ENCODE results near the gene ENPP3.

ENPP3 gene

GRCh38 chr6:131638013-131638412, 911 bp downstream of the ENPP3 start:
- H3K27me3 ChIP-seq, result peaks cover 7% of the 10 kb centered on the region
- no peaks in the 10 kb centered on the region for H3K36me3 ChIP-seq
- H3K27ac ChIP-seq, result no peak overlapping the region
- no peak for TF ChIP-seq CTCF (IDR thresholded peaks at IDR 0.05)
- no peaks in the 10 kb centered on the region for H3K9me3 ChIP-seq
- H3K4me3 ChIP-seq (ENCODE audit: low read depth in 1 of 2, low read length in 1 of 2), result no peak overlapping the region
- H3K4me1 ChIP-seq (ENCODE audit: control insufficient read depth in 1 of 2, insufficient read depth in 1 of 2, low read depth in 1 of 2, low read length in 1 of 2), result no peaks in the 10 kb centered on the region

DNA sequence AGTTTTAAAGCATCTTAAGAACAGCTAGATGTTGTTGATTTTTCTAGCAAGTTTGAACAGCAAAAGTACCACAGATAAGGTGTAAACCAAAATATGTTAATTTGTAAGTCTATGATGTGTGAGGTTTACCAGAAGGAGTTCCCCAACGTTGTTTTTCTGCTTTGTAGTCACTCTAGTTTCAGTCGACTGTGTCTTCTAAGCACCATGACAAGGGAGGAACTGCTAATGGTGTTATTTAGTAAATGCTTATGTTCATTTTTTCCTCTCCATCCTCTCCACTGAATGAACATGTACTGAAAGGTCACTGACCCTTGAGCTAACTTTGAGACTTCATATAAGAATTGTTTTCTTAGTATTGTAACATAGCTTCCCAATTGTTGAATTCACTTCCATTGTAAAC, 3.0 kb downstream of the ENPP3 start:
- Histone ChIP-seq H3K27ac (no peak overlapping the region), H3K4me1 (ENCODE audit: control insufficient read depth in 1 of 2, insufficient read depth in 1 of 2, low read depth in 1 of 2, low read length in 1 of 2) (no peaks in the 10 kb centered on the region), H3K27me3 (peaks cover 7% of the 10 kb centered on the region), H3K36me3 (no peaks in the 10 kb centered on the region), H3K4me3 (ENCODE audit: low read depth in 1 of 2, low read length in 1 of 2) (no peak overlapping the region), H3K9me3 (no peaks in the 10 kb centered on the region)
- no peak for TF ChIP-seq CTCF (IDR thresholded peaks at IDR 0.05)

- no peak overlapping the region for H3K4me3 ChIP-seq (ENCODE audit: low read depth in 1 of 2, low read length in 1 of 2)
- H3K27ac ChIP-seq, result no peak overlapping the region
- no peaks in the 10 kb centered on the region for H3K4me1 ChIP-seq (ENCODE audit: control insufficient read depth in 1 of 2, insufficient read depth in 1 of 2, low read depth in 1 of 2, low read length in 1 of 2)
- no peaks in the 10 kb centered on the region for H3K36me3 ChIP-seq
- H3K9me3 ChIP-seq, result no peaks in the 10 kb centered on the region
- TF ChIP-seq CTCF (IDR thresholded peaks at IDR 0.05), result no peak
- peaks cover 5% of the 10 kb centered on the region for H3K27me3 ChIP-seq
Observed at GRCh38 chr6:131640576-131640975, 3.5 kb downstream of the ENPP3 start.

DNA sequence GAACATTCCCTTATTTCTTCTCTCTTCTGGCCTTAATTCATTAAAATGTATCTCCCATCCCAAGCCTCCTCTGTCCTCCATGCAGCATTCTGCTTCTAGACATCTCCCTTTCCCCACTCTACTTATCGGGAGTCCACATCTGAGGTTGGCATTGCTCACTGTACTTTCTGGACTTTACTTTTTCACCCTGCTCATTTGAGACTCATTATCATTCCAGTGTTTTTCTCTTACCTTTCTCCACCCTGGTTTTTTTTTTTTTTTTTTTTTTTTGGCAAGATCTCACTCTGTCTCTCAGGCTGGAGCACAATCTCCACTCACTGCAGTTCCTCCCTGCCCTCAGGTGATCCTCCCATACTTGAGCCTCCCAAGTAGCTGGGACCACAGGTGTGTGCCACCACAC, 4.5 kb downstream of the ENPP3 start:
- no peaks in the 10 kb centered on the region for H3K27me3 ChIP-seq
- no peak overlapping the region for H3K4me3 ChIP-seq (ENCODE audit: low read depth in 1 of 2, low read length in 1 of 2)
- no peak for TF ChIP-seq CTCF (IDR thresholded peaks at IDR 0.05)
- no peak overlapping the region for H3K27ac ChIP-seq
- H3K9me3 ChIP-seq, result no peaks in the 10 kb centered on the region
- H3K36me3 ChIP-seq, result no peaks in the 10 kb centered on the region
- no peaks in the 10 kb centered on the region for H3K4me1 ChIP-seq (ENCODE audit: control insufficient read depth in 1 of 2, insufficient read depth in 1 of 2, low read depth in 1 of 2, low read length in 1 of 2)

DNA sequence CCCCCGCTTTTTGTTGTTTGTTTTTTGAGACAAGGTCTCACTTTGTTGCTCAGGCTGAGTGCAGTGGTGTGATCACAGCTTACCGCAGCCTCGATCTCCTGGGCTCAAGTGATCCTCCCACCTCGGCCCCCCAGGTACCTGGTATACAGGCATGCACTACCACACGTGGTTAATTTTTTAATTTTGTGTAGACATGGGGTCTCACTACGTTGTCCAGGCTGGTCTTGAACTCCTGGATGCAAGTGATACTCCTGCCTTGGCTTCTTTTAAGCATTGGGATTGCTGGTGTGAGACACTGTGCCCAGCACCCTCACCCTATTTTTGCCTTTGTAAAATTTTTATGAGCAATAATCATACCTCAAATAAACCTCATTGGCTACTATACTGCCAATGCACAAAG, 5.5 kb downstream of the ENPP3 start:
- Histone ChIP-seq H3K27ac (no peak overlapping the region), H3K27me3 (no peaks in the 10 kb centered on the region), H3K36me3 (no peaks in the 10 kb centered on the region), H3K4me1 (ENCODE audit: control insufficient read depth in 1 of 2, insufficient read depth in 1 of 2, low read depth in 1 of 2, low read length in 1 of 2) (no peaks in the 10 kb centered on the region), H3K4me3 (ENCODE audit: low read depth in 1 of 2, low read length in 1 of 2) (no peak overlapping the region), H3K9me3 (no peaks in the 10 kb centered on the region)
- TF ChIP-seq CTCF (IDR thresholded peaks at IDR 0.05), result no peak

DNA sequence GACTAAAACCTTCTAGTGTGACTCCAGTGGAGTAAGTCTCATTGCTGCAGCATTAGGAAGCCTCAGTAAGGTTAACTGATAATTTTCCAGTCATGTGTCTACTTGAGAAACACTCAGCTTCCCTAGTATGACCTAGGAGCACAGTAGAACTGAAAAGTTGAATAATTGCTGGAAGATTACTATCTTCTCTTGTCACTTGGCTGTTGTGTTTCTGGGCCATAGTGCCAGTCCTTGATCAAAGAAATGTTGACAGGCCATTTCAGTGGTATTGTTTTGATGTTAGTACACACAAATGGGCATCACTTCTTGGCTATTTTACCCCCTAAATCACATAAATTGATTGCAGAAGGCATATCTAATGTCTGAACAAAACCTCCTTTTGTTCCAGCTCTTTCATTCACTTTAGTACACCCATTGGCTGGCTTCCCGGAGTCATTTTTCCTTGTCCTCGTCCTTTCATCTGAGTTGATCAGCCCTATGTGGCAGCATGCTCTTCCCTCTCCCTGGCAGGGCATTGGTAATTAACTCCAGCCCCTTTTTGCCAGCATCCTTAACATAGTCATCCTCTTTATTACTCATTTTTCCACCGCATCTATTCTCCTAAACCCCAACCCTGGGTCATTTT, 6.0 kb downstream of the ENPP3 start:
- Histone ChIP-seq H3K4me1 (ENCODE audit: control insufficient read depth in 1 of 2, insufficient read depth in 1 of 2, low read depth in 1 of 2, low read length in 1 of 2) (no peaks in the 10 kb centered on the region), H3K27ac (no peak overlapping the region), H3K27me3 (no peaks in the 10 kb centered on the region), H3K9me3 (no peaks in the 10 kb centered on the region), H3K4me3 (ENCODE audit: low read depth in 1 of 2, low read length in 1 of 2) (no peak overlapping the region), H3K36me3 (no peaks in the 10 kb centered on the region)
- TF ChIP-seq CTCF (IDR thresholded peaks at IDR 0.05), result no peak

Data from neutrophil (primary cell).